GM10847 (cell line): ENCODE data around the gene RLBP1.

Source experiments
- POLR2A ChIP-seq: IDR thresholded peaks from 2 replicates; pipeline ENCODE4 v1.6.1; 2011; ENCODE audit not compliant: insufficient read length; ENCODE audit errors: extremely low read depth

The RLBP1 gene

DNA sequence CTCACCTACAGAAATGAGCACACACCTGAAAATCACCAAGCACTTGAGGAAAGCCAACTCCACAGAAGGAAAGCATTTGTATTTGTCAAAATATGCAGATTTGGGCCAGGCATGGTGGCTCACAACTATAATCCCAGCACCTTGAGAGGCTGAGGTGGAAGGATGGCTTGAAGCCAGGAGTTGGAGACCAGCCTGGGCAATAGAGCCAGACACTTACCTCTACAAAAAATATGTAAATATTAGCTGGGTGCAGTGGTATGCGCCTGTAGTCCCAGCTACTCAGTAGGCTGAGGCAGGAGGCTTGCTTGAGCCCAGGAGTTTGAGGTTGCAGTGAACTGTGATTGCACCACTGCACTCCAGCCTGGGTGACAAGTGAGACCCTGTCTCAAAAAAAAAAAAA, 12.3 kb downstream of the RLBP1 start:
- TF ChIP-seq POLR2A, result no peak

DNA sequence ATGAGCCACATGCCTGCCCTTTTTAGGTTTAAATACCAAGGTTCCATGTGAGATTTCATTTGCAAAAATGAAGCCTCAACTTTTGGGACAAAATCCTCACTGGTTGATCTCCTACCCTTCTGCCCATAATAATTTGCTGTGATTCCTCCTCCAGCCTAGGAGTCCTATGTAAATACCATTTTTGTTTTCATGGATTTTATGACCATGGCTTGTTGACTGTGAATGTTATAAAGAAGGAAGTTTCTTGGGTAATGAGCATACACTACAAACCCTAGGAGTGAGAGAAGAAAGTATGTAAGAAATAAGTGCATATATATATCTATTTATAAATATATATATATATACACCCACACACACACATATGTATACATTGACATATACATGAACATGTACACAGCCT, 13.1 kb downstream of the RLBP1 start:
- no peak for TF ChIP-seq POLR2A

DNA sequence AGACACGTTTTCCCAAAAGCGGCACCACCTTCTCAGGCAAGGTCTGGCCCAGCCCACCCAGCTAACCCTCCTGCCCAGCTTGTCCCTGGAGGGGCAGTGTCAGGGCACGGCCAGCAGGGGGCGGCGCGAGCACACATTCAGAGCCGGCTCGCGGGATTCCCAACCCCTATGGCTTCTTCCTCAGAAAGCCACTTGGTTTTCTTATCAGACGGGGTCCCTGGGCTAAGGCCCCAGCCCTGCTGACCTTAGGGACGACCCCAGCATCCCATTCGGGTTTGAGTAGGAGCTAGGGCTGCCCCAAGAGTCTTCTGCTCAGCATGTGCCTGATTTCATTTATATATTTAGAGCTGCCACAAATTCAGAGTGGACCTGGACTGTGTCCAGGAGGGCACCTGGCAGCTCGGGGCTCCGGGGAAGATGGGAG, 14.5 kb downstream of the RLBP1 start:
- no peak for TF ChIP-seq POLR2A

DNA sequence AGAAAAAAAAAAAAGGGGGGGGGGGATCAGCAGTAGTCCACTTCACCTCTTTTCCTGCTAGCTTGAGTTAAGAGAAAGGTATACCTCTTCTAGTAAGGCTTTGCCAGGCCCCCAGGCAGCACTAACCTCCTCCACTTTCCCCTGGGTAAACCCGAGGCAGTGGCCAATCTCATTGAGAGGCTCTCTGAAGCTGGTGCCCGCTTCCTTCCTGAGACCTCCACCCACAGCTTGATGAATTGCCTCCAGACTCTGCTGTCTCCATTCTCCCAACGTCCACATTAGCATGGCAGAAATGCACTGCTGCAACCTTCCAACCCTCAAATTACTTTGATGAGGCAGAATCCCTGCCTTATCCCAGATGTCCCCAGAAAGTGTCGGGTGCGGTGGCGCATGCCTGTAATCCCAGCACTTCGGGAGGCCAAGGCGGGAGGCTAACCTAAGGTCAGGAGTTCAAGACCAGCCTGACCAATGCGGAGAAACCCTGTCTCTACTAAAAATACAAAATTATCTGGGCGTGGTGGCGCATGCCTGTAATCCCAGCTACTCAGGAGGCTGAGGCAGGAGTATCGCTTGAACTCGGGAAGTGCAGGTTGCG, 15.3 kb downstream of the RLBP1 start:
- no peak for TF ChIP-seq POLR2A

DNA sequence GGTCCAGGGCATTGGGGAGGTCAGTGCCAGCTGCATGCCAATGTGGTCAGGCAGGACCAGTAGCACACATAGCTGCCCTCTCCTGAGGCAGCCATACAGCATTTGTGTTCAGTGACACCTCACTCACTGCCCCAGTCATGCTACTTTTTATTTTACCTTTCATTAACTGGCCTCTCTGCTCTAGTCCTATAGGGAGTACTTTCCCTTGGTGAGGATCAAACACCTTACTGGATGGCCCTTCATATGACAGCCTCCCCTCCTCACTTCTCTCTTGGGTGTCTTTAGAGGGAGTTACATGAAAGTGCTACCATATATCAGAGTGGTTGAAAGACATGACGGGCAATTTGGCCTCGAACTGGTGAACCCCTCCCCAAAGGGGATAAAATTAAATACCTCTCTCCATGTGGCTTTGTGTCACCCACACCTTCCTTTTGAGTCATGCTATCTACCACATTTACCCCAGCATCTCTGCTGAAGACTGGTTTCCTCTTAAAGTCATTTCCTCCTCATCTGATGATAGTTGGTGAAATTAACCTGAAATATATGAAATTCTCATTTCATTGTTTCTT, 17.6 kb downstream of the RLBP1 start:
- no peak for TF ChIP-seq POLR2A

DNA sequence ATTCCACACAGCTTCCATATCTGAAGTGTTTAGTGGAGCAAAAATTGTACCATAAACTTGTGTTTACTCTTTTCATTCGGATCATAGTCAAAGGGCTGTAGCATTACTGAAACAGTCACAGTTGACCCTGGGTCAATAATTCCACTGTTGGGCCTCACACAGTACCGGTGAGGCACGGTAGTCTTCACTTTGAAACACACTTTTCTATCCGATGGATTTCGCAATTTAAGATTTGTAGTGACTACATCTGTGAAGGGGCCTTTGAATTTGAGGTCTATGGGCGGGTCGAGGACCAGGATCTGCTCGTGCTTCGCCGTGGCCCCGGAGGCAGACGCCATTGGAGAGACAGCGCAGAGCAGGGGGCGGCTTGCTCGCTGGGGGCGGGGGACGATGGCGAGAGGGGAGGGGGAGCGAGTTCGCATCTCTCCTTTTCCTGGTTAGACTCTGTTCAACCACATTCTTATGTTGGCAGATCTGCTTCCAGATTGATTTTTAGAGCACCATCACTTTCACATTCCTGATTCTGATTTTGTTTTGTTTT, 19.8 kb downstream of the RLBP1 start:
- no peak for TF ChIP-seq POLR2A

DNA sequence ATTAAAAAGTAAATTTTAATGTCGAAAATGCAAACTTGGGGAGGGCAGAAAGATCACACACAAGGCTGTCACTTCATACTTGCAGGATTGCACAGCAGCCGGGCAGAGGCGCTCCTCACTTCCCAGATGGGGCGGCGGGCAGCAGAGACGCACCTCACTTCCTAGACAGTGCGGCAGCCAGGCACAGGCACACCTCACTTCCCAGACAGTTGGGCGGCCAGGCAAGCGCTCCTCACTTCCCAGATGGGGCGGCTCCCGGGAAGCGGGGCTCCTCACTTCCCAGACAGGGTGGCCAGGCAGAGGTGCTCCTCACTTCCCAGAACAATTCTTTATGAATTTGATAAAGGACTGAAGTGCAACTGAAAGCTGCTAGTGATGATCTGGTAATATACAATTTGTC, 21.2 kb downstream of the RLBP1 start:
- no peak for TF ChIP-seq POLR2A

DNA sequence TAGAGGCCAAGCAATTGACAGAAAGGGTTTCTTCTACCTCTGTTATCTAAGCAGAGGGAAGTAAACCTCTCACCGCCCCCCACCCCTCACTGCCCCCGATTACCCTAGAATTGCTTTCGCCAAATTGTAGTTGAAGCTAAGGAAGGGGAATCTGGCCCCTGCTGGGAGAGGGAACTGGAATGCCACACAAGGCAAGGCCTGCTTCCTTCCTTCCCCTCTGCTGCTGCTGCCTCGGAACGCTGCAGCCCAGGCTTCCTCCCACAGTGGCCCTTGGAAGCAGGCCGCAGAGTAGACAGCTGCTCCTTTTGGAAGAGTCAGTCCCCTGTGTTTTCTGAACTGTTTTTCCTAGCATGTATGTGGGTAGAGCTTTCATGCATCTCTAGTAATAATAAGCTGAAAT, 21.6 kb downstream of the RLBP1 start:
- no peak for TF ChIP-seq POLR2A

DNA sequence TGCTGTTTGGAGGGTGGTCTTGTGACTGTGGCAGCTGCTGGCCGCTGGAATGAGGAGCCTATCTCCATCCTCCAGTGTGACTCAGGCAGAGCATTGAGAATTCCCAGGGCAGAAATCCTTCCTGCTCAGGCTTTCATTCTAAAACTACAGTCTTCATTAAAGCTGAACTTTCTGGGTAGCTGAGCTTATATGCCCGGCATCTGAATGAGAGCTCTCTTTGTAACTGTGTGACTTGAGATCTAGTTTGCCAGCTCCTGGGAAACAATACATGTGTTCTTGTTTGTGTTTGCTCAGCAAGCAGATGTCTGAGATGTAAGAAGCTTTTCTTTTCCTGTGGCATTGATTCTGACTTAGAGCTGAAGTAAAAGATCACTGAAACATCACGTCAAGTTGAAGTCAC, 22.4 kb downstream of the RLBP1 start:
- no peak for TF ChIP-seq POLR2A

DNA sequence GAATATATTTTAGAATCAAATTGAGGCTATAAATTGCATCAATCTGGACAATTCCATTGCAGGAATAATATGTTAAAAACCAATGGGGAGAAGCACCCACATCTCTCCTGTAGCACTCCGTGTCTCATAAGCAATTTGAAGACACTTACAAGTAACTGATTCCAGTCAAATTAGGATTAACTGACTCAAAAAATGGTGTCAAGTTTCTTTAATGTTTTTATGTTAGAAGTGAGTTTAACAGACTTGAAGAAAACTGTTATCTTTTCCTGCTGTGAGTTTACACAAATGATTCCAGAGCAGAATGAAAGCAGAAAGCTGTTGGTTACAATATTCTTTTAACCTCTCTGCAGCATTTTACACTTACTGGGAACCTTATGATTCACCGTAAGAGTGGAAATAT, 23.2 kb downstream of the RLBP1 start:
- TF ChIP-seq POLR2A, result no peak

DNA sequence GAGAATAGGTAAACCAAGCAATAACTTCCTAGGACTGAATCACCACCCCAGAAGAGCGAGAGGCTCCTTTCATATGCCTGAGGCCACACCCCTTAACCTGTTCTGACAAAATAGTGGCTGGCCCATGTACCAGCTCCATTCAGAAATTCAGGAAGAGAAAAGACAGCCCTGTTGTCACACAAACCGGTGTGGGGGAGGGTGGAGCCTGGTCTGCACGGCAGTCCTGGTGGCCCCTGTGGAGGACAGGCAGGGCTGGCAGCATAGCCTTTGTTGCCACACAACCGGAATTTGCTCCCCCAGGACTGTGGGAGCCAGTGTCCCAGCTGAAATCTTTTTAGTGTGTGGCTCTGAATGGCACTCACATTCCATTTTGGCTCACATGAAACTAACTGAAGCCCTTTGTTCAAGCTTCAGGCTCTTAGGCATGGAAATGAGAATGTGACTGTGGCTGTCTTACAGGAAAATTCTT, 23.8 kb downstream of the RLBP1 start:
- TF ChIP-seq POLR2A, result no peak

DNA sequence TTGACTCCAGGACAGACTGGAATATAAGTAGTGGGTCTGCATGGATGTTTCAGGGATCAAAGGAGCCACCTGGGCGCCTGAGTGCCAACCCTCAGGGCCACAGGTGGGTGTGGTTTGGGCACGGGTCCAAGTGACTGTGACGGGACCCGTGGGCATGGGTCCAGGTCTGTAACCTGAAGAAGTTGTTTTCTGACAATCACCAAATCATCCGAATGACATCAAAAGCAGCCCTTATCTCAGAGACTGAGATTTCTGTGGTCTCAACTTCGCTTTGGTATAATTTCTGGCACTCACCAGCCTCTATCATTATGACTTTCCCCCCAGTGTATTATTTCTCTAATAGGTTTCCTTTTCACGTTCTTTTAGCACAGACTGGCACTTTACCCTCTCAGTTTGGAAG, 24.4 kb downstream of the RLBP1 start:
- no peak for TF ChIP-seq POLR2A

DNA sequence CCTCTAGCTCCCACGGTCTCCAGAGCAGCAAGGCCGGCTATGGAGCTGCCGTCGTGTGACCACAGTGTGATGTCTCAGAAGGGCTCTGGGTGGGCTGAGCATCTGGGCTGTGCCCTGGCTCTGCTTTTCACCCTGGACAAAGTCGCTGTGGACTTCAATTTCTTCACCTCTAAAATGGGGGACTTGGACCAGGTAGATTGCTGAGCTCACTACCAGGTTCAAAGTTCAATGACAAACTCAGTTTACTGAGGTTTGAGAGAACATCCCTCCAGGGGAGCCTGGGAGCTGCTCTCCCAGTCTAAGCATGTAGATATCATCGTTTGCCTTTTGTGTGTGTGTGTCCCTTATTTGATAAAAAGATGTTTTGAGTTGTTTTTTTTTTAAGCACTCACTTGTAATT, 25.1 kb downstream of the RLBP1 start:
- no peak for TF ChIP-seq POLR2A

DNA sequence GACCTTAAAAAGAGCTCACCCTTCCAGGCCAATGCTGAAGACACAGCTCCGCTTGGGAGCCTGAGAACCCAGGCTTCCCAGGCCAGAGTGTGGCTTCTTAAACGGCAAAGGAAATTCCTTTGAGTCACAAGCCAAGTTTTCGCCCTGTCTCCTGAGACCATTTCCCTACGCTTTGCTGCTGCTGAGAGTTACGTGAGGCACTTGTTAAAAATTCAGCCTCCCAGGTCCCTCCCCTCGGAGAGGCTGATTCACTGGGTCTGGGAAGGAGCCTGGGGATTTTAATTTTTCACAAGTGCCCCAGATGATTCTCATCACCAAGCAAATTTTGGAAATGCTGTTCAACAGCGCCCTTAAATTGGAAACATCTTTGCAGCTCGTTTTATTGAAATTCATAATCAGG, 25.5 kb downstream of the RLBP1 start:
- TF ChIP-seq POLR2A, result no peak

DNA sequence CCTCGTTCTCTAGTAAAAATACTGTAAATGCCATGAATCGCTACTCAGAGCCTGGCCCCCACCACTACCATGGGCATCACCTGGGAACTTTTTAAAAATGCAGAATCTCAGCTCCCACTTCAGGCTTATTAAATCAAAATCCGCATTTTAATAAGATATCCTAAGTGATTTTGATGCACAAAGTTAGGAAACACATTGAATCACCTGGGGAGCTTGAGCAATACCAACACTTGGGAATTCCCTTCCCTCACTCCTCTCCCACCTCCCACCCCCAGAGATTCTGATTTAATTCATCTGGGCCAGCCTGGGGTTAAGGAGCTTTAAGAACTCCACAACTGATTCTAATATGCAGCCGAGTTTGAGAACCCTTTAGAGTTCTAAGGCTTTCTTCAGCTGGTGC, 26.8 kb downstream of the RLBP1 start:
- TF ChIP-seq POLR2A, result no peak

DNA sequence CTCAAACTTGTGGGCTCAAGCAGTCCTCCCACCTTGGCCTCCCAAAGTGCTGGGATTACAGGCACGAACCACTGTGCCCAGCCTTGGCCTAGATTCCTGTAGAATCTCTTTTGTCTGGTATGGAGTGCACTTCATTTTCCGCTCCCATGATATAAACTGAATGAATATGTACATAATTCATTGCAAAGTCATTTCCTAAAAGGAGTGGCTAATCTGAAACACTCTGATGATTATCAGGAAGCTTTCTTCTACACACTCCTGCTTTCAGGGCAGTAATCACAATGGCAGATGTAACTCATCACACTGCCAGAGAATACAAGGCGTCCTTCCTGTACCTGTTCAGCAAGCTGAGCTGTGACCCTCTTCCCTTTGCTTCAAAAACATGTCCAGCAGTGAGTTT, 28.6 kb downstream of the RLBP1 start:
- TF ChIP-seq POLR2A, result no peak

DNA sequence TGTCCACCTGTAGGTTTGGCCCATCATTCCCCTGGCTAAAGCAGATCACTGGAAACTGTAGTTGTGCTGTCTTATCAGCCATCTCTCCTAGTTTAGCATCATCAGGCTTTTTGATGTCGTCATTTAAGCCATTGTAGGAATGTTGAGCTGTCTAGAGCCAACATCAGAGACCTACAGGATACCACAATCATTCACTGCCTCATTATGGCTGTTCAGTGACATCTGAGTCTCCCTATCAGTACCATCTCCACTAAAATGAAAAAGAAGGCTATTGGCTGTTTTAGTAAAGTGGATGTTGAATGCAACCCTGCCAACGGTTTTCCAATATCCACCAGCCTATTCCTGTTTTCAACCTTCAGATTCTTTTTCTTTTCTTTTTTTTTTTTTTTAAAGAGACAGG, 29.2 kb downstream of the RLBP1 start:
- no peak for TF ChIP-seq POLR2A
